ENCODE results near the gene ZNF345. TPM values are rescaled to one million over a fixed set of nuclear protein-coding genes. Genes with fewer than 3 reads are reported as not detected.

Gene ZNF345
- total RNA-seq, 1 experiment from 2014 or later = 2.8 TPM

DNA sequence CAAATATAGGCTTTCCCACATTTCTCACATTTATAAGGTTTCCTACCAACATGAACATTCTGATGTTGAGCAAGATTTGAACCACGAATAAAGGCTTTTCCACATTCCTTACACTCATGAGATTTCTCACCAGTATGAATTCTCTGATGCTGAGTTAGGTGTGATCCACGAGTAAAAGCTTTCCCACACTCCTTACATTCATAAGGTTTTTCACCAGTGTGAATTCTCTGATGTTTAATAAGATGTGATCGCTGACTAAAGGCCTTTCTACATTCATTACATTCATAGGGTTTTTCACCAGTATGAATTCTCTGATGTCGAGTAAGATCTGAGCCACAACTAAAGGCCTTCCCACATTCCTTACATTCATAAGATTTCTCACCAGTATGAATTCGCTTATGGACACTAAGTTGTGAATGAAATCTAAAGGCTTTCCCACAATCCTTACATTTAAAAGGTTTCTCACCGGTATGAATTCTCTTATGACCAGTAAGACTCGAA is 31.5 kb upstream of the ZNF345 start:
- no peak overlapping the region for H3K27ac ChIP-seq (ENCODE audit: low read depth, low read length, poor library complexity, severe bottlenecking)
- BruUV-seq (replicated peaks) = no TSS peak
- intact Hi-C loops (cut with micrococcal nuclease; ENCODE audit: unreplicated experiment) = no loop called here
- H3K4me3 ChIP-seq (ENCODE audit: low read depth, low read length, poor library complexity, severe bottlenecking) = no peak overlapping the region
- POLR2A ChIA-PET (ENCODE audit: low non-redundant PET) = no interaction called here
- no peak for TF ChIP-seq EZH2 (IDR thresholded peaks at IDR 0.05; ENCODE audit: borderline replicate concordance, low read depth, low read length, poor library complexity, severe bottlenecking)
- TF ChIP-seq, protein P1, sequence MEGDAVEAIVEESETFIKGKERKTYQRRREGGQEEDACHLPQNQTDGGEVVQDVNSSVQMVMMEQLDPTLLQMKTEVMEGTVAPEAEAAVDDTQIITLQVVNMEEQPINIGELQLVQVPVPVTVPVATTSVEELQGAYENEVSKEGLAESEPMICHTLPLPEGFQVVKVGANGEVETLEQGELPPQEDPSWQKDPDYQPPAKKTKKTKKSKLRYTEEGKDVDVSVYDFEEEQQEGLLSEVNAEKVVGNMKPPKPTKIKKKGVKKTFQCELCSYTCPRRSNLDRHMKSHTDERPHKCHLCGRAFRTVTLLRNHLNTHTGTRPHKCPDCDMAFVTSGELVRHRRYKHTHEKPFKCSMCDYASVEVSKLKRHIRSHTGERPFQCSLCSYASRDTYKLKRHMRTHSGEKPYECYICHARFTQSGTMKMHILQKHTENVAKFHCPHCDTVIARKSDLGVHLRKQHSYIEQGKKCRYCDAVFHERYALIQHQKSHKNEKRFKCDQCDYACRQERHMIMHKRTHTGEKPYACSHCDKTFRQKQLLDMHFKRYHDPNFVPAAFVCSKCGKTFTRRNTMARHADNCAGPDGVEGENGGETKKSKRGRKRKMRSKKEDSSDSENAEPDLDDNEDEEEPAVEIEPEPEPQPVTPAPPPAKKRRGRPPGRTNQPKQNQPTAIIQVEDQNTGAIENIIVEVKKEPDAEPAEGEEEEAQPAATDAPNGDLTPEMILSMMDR (conservative IDR thresholded peaks at IDR 0.05; ENCODE audit: low read depth, low read length) = no peak
- peaks cover 79% of the 10 kb centered on the region for H3K9me3 ChIP-seq (ENCODE audit: low read depth, low read length, poor library complexity, severe bottlenecking)
- H3K27me3 ChIP-seq (replicated peaks; ENCODE audit: insufficient read depth, low read depth, low read length, poor library complexity) = no peaks in the 10 kb centered on the region
- DNase-seq (ENCODE audit: low spot score) = no peak
- no peaks in the 10 kb centered on the region for H3K4me1 ChIP-seq (ENCODE audit: insufficient read depth, low read length, poor library complexity, severe bottlenecking)
- CTCF ChIA-PET = no interaction called here
- peaks cover 4% of the 10 kb centered on the region for H3K36me3 ChIP-seq (ENCODE audit: insufficient read depth, low read length, poor library complexity, severe bottlenecking)

DNA sequence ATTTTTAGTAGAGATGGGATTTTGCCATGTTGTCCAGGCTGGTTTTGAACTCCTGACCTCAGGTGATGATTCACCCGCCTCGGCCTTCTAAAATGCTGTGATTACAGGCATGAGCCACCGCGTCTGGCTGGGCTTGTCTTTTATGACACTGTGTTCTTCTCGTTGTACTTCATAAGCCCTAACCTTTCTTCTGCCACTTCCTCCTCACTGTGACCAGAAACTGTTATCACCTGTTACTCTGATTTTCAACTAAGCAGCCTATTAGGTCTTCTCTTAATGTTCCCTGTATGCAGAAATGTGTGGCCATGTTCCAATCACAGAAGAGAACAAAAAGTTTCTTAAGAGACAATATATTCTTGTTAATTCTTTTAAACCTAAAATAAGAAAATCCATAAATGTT is 28.9 kb upstream of the ZNF345 start:
- Histone ChIP-seq H3K9me3 (ENCODE audit: low read depth, low read length, poor library complexity, severe bottlenecking) (peaks cover 69% of the 10 kb centered on the region), H3K36me3 (ENCODE audit: insufficient read depth, low read length, poor library complexity, severe bottlenecking) (peaks cover 4% of the 10 kb centered on the region), H3K4me1 (ENCODE audit: insufficient read depth, low read length, poor library complexity, severe bottlenecking) (no peaks in the 10 kb centered on the region), H3K27ac (ENCODE audit: low read depth, low read length, poor library complexity, severe bottlenecking) (no peak overlapping the region), H3K4me3 (ENCODE audit: low read depth, low read length, poor library complexity, severe bottlenecking) (no peak overlapping the region), H3K27me3 (replicated peaks; ENCODE audit: insufficient read depth, low read depth, low read length, poor library complexity) (no peaks in the 10 kb centered on the region)
- TF ChIP-seq, protein P1 (conservative IDR thresholded peaks at IDR 0.05; ENCODE audit: low read depth, low read length) = no peak
- no peak for TF ChIP-seq EZH2 (IDR thresholded peaks at IDR 0.05; ENCODE audit: borderline replicate concordance, low read depth, low read length, poor library complexity, severe bottlenecking)
- DNase-seq (ENCODE audit: low spot score) = no peak
- no TSS peak for BruUV-seq (replicated peaks)
- POLR2A ChIA-PET (ENCODE audit: low non-redundant PET) = no interaction called here
- CTCF ChIA-PET = no interaction called here
- intact Hi-C loops (cut with micrococcal nuclease; ENCODE audit: unreplicated experiment) = no loop called here

DNA sequence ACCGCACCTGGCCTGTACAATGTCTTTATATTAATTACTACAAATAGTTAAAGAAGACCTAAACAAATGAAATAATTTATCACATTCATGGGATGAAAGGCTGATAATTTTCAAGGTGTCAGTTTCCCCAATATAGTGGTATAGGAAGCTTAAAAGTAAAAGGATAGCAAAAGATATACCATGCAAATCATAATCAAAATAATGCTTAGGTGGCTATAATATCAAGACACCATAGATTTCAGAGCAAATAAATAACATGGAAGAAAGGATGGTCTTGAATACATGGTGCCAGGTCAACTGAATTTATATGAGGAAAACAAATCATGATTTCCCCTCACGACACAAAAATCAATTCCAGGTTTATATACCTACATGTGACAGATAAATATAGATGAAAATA is 17.2 kb upstream of the ZNF345 start:
- intact Hi-C loops (cut with micrococcal nuclease; ENCODE audit: unreplicated experiment) = no loop called here
- DNase-seq (ENCODE audit: low spot score) = no peak
- H3K4me1 ChIP-seq (ENCODE audit: insufficient read depth, low read length, poor library complexity, severe bottlenecking) = no peaks in the 10 kb centered on the region
- no TSS peak for BruUV-seq (replicated peaks)
- no peak overlapping the region for H3K27ac ChIP-seq (ENCODE audit: low read depth, low read length, poor library complexity, severe bottlenecking)
- TF ChIP-seq, protein P1 (conservative IDR thresholded peaks at IDR 0.05; ENCODE audit: low read depth, low read length) = no peak
- TF ChIP-seq EZH2 (IDR thresholded peaks at IDR 0.05; ENCODE audit: borderline replicate concordance, low read depth, low read length, poor library complexity, severe bottlenecking) = no peak
- ChIA-PET POLR2A (ENCODE audit: low non-redundant PET) (no interaction called here), CTCF (interaction anchor here (0.7 kb wide), 1 partner anchor 245 kb away, joined by 3 read pairs; no protein-coding TSS in a partner anchor)
- H3K4me3 ChIP-seq (ENCODE audit: low read depth, low read length, poor library complexity, severe bottlenecking) = no peak overlapping the region
- H3K27me3 ChIP-seq (replicated peaks; ENCODE audit: insufficient read depth, low read depth, low read length, poor library complexity) = no peaks in the 10 kb centered on the region
- no peaks in the 10 kb centered on the region for H3K36me3 ChIP-seq (ENCODE audit: insufficient read depth, low read length, poor library complexity, severe bottlenecking)
- peaks cover 53% of the 10 kb centered on the region for H3K9me3 ChIP-seq (ENCODE audit: low read depth, low read length, poor library complexity, severe bottlenecking)
